Calu3 (cell line): Measurements from ENCODE around the gene PPP1R13B. TPM values are rescaled to one million over a fixed set of nuclear protein-coding genes. Genes with fewer than 3 reads are reported as not detected.
A peak's percentile ranks its signal among the peaks of the same experiment; 100 is the strongest.

Experiments used
- BruUV-seq: library from RNA; stranded (reverse); fragments of 400-500 nt; replicated peaks from 2 replicates; lab custom pipeline; 2021; lab: Mats Ljungman, UMichigan
- CTCF ChIA-PET: fragments of 300-600 bp; sonication (Branson Sonifier 250); formaldehyde crosslinking; loops from one replicate; lab custom pipeline; 2022; ENCODE audit warnings: antibody characterized with exemption; lab: Charles Lee
- DNase-seq: peaks from one replicate; pipeline ENCODE4 v3.0.0; 2022
- H3K27ac Mint-ChIP-seq: one replicate; pipeline ENCODE4 v1.8.0; 2022; ENCODE audit warnings: mixed read lengths; ENCODE audit not compliant: unreplicated experiment
- H3K27me3 Mint-ChIP-seq: one replicate; pipeline ENCODE4 v1.8.0; 2022; ENCODE audit warnings: mixed read lengths; ENCODE audit not compliant: unreplicated experiment
- H3K36me3 Mint-ChIP-seq: one replicate; pipeline ENCODE4 v1.8.0; 2022; ENCODE audit warnings: mild to moderate bottlenecking, moderate library complexity, mixed read lengths; ENCODE audit not compliant: insufficient read depth, unreplicated experiment
- H3K4me1 Mint-ChIP-seq: one replicate; pipeline ENCODE4 v1.8.0; 2022; ENCODE audit warnings: mild to moderate bottlenecking, low read depth, mixed read lengths; ENCODE audit not compliant: unreplicated experiment
- H3K4me3 Mint-ChIP-seq: one replicate; pipeline ENCODE4 v1.8.0; 2022; ENCODE audit warnings: mild to moderate bottlenecking, low read depth, moderate library complexity, mixed read lengths; ENCODE audit not compliant: unreplicated experiment
- H3K9me3 Mint-ChIP-seq: one replicate; pipeline ENCODE4 v1.8.0; 2022; ENCODE audit warnings: low read depth, mixed read lengths; ENCODE audit not compliant: unreplicated experiment
- CTCF ChIP-seq: fragments of 200-600 bp; IDR thresholded peaks from one replicate; pipeline ENCODE4 v1.8.0; 2022; ENCODE audit warnings: antibody characterized with exemption; ENCODE audit not compliant: unreplicated experiment
- intact Hi-C: fragments of 100-400 bp; cut with micrococcal nuclease; formaldehyde crosslinking; loops from one replicate; pipeline ENCODE4 v1.10.0; 2022; ENCODE audit not compliant: unreplicated experiment
- total RNA-seq: library from RNA; stranded (reverse); gene quantifications from 2 replicates; pipeline ENCODE4 v1.2.3, GENCODE V29; 2022

PPP1R13B gene
- total RNA-seq, 1 experiment from 2014 or later: 27.7 TPM

GRCh38 chr14:103828315-103828967, 18.9 kb downstream of the PPP1R13B start:
- CTCF ChIA-PET: interaction anchor here (1.3 kb wide), 1 partner anchor 9 kb away, joined by 6 read pairs; no protein-coding TSS in a partner anchor
- Mint-ChIP-seq H3K9me3 (no peaks in the 10 kb centered on the region), H3K27ac (no peak overlapping the region), H3K4me1 (peaks cover 31% of the 10 kb centered on the region), H3K36me3 (no peaks in the 10 kb centered on the region), H3K27me3 (no peaks in the 10 kb centered on the region), H3K4me3 (no peak overlapping the region)
- intact Hi-C loops: no loop called here
- DNase-seq: peak; percentile 6
- no TSS peak for BruUV-seq
- no peak for TF ChIP-seq CTCF

DNA sequence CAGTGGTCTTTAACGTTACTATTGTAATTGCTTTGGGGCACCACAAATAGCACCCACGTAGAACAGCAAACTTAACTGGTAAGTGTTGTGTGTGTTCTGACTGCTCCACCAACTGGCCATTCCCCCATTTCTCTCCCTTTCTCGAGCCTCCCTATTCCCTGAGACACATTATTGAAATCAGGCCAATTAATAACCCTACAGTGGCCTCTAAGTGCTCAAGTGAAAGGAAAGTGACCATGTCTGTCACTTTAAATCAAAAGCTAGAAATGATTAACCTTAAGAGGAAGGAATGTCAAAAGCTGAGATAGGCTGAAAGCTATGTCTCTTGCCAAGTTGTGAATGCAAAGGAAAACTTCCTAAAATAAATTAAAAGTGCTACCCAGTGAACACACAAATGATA, 22.3 kb downstream of the PPP1R13B start:
- BruUV-seq: no TSS peak
- H3K27me3 Mint-ChIP-seq: no peaks in the 10 kb centered on the region
- TF ChIP-seq CTCF: no peak
- peaks cover 34% of the 10 kb centered on the region for H3K4me1 Mint-ChIP-seq
- CTCF ChIA-PET: interaction anchor here (0.6 to 1.6 kb wide), 12 partner anchors 13 to 453 kb away, joined by 3 to 15 read pairs (median 6); no protein-coding TSS in a partner anchor
- peak overlapping the region; percentile 56 for H3K27ac Mint-ChIP-seq
- no peaks in the 10 kb centered on the region for H3K36me3 Mint-ChIP-seq
- H3K4me3 Mint-ChIP-seq: peak overlapping the region; percentile 44
- no peaks in the 10 kb centered on the region for H3K9me3 Mint-ChIP-seq
- DNase-seq: peak; percentile 24
- intact Hi-C loops: loop anchor here (1.0 kb wide), 1 partner anchor 85 kb away; no protein-coding TSS in a partner anchor

GRCh38 chr14:103820908-103821307, 26.5 kb downstream of the PPP1R13B start:
- no peak for TF ChIP-seq CTCF
- DNase-seq: no peak
- intact Hi-C loops: no loop called here
- Mint-ChIP-seq H3K4me1 (peaks cover 34% of the 10 kb centered on the region), H3K9me3 (no peaks in the 10 kb centered on the region), H3K4me3 (no peak overlapping the region), H3K36me3 (no peaks in the 10 kb centered on the region), H3K27ac (no peak overlapping the region), H3K27me3 (no peaks in the 10 kb centered on the region)
- CTCF ChIA-PET: interaction anchor here (1.4 kb wide), 1 partner anchor 89 kb away, joined by 3 read pairs; no protein-coding TSS in a partner anchor
- BruUV-seq: no TSS peak

GRCh38 chr14:103820382-103820781, 27.0 kb downstream of the PPP1R13B start:
- DNase-seq: no peak
- Mint-ChIP-seq H3K27ac (no peak overlapping the region), H3K36me3 (no peaks in the 10 kb centered on the region), H3K27me3 (no peaks in the 10 kb centered on the region), H3K4me1 (peaks cover 29% of the 10 kb centered on the region), H3K9me3 (no peaks in the 10 kb centered on the region), H3K4me3 (peak overlapping the region; percentile 22)
- intact Hi-C loops: no loop called here
- BruUV-seq: no TSS peak
- CTCF ChIA-PET: interaction anchor here (0.7 to 1.4 kb wide), 4 partner anchors 7 to 792 kb away, joined by 3 to 6 read pairs (median 4); no protein-coding TSS in a partner anchor
- TF ChIP-seq CTCF: no peak
